Activated B cell treated with CpG ODN at 0.5 μM for 24 hours (primary cell): ENCODE measurements around the gene MRPL53. TPM values are rescaled to one million over a fixed set of nuclear protein-coding genes. Genes with fewer than 3 reads are reported as not detected.
A peak's percentile ranks its signal among the peaks of the same experiment; 100 is the strongest.

ENCODE experiments used
- ATAC-seq: fragments of 200-7000 bp; cut with Tn5 transposase; one replicate; pipeline ENCODE4 v1.10.0; 2021; ENCODE audit warnings: low read depth, mild to moderate bottlenecking, moderate library complexity
- CTCF ChIA-PET: fragments of 350-600 bp; sonication (Branson Sonifier 250); formaldehyde crosslinking; loops from one replicate; lab custom pipeline; 2021; ENCODE audit warnings: antibody characterized with exemption; lab: Charles Lee
- POLR2A ChIA-PET: fragments of 350-600 bp; sonication (Branson Sonifier 250); formaldehyde crosslinking; loops from one replicate; lab custom pipeline; 2021; ENCODE audit warnings: antibody characterized with exemption; lab: Charles Lee
- DNase-seq: peaks from one replicate; pipeline ENCODE4 v3.0.0; 2022
- H3K27ac Mint-ChIP-seq: one replicate; pipeline ENCODE4 v1.8.0; 2020; ENCODE audit warnings: mixed read lengths
- H3K27me3 Mint-ChIP-seq: one replicate; pipeline ENCODE4 v1.8.0; 2021; ENCODE audit warnings: mixed read lengths
- H3K36me3 Mint-ChIP-seq: one replicate; pipeline ENCODE4 v1.8.0; 2021; ENCODE audit warnings: low read depth, mixed read lengths
- H3K4me1 Mint-ChIP-seq: one replicate; pipeline ENCODE4 v1.8.0; 2021; ENCODE audit warnings: mixed read lengths
- H3K4me3 Mint-ChIP-seq: one replicate; pipeline ENCODE4 v1.8.0; 2020; ENCODE audit warnings: mild to moderate bottlenecking, mixed read lengths
- H3K9me3 Mint-ChIP-seq: one replicate; pipeline ENCODE4 v1.8.0; 2020; ENCODE audit warnings: mixed read lengths
- intact Hi-C: fragments of 100-400 bp; cut with micrococcal nuclease; formaldehyde crosslinking; loops from one replicate; pipeline ENCODE4 v1.15.1; 2024
- total RNA-seq: library from RNA; stranded (reverse); gene quantifications from 2 replicates; pipeline ENCODE4 v1.2.3, GENCODE V29; 2022
- TF ChIP-seq, protein P1 (sequence below): fragments of 200-600 bp; IDR thresholded peaks from one replicate; pipeline ENCODE4 v1.8.0; 2022; ENCODE audit warnings: antibody characterized with exemption, mild to moderate bottlenecking

Gene MRPL53
- total RNA-seq, 1 donor from 2014 or later, result 86.9 TPM

DNA sequence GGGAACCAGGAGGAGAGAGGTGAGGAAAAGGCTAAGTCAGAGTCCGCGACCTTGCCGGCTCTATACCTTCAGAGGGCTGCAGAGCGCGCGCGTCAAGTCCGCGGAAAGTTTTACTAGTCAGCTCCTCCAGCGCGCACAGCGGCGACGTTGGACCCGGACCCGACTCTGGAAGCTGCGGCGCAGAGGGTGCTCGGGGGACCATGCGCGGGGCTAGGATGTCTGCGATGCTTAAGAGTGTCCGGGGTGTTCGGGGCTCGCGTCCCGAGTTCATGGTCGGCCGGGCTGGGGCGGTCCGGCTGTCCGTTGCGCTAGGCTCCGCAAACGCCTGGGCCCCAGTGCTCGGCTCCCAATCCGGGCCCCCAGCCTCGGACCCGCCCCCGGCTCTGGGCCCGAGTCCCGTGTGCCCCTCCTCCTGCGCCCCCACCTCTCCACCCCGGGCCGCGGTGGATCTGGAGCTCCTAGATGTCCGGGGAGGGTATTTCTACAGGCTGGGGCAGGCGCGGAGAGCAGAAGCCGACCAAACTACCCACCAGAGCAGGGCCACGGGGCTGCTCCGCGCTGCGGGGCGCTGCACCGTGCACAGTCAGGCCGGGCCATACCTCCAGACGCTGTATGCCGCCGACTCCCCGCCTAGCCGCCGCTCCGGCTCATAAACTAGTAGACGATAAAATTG lies 26.9 kb upstream of the MRPL53 start, which contains the start of gene LBX2:
Gene LBX2, minus strand, starts transcription at position 337 of the 673 bp plus-strand sequence. Its CDS starts 66 bp downstream, at position 271.
- TF ChIP-seq, protein P1, sequence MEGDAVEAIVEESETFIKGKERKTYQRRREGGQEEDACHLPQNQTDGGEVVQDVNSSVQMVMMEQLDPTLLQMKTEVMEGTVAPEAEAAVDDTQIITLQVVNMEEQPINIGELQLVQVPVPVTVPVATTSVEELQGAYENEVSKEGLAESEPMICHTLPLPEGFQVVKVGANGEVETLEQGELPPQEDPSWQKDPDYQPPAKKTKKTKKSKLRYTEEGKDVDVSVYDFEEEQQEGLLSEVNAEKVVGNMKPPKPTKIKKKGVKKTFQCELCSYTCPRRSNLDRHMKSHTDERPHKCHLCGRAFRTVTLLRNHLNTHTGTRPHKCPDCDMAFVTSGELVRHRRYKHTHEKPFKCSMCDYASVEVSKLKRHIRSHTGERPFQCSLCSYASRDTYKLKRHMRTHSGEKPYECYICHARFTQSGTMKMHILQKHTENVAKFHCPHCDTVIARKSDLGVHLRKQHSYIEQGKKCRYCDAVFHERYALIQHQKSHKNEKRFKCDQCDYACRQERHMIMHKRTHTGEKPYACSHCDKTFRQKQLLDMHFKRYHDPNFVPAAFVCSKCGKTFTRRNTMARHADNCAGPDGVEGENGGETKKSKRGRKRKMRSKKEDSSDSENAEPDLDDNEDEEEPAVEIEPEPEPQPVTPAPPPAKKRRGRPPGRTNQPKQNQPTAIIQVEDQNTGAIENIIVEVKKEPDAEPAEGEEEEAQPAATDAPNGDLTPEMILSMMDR, result no peak
- ATAC-seq, result peak; percentile 16
- peak within 1 kb of the TSS; percentile 87 for H3K4me3 Mint-ChIP-seq
- DNase-seq, result no peak
- intact Hi-C loops, result loop anchor here (2.0 kb wide), 1 partner anchor 15 kb away; the partner anchor contains the start of gene TLX2
- peaks cover 48% of the 10 kb centered on the region for H3K4me1 Mint-ChIP-seq
- ChIA-PET POLR2A (interaction anchor here (0.7 to 2.5 kb wide), 9 partner anchors 10 to 294 kb away, joined by 3 to 11 read pairs (median 3); partner anchors contain the start of genes AUP1, HTRA2 and MRPL53), CTCF (interaction anchor here (0.9 to 1.5 kb wide), 2 partner anchors 17 to 32 kb away, joined by 3 to 5 read pairs; partner anchors contain the start of genes CCDC142 and TTC31)
- peak within 1 kb of the TSS; percentile 62 for H3K27ac Mint-ChIP-seq
- peaks cover 8% of the 10 kb centered on the region for H3K36me3 Mint-ChIP-seq
- no peaks in the 10 kb centered on the region for H3K9me3 Mint-ChIP-seq
- H3K27me3 Mint-ChIP-seq, result peaks cover 32% of the 10 kb centered on the region

DNA sequence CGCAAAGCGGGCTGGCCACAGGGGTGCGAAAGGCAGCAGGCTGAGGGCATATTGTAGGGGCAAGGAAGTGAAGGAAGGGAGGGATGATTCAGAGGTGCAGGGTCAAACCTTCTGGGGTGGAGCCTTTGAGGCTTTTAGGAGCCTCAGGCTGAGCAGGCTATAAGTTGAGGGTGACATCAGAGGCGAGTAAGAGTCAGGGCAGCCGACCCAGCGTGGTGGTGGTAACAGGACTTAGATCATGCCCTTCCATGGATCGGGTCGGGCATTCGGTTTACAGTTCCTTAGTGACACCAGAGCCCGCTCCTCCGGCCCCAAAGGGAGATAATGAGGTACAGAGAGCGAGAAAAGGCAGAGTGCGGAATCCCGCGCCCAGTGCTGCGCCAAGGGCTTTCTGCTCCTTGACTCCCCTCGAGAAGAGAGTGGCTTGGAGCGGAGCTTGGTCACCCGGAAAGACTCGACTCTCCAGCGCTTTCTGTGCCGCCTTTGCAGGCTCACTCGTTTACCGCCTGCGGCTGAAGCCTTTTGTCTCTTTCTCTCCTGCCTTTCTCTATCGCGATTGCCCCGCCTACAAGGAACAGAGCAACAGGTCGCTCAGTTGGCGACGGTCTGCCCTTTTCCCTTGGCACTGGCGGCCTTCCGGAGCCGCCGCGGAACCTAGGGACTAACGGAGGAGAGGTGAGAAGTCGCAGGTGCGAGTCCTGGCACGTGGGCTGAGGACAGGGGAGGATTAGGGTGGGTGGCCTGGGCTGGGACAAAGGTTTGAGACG lies 26.2 kb upstream of the MRPL53 start:
- ATAC-seq (peak; percentile 14), DNase-seq (no peak)
- peaks cover 14% of the 10 kb centered on the region for H3K36me3 Mint-ChIP-seq
- peaks cover 30% of the 10 kb centered on the region for H3K27me3 Mint-ChIP-seq
- CTCF ChIA-PET, result interaction anchor here (1.4 kb wide), 1 partner anchor 91 kb away, joined by 3 read pairs; no protein-coding TSS in a partner anchor
- POLR2A ChIA-PET, result interaction anchor here (0.7 to 2.5 kb wide), 11 partner anchors 8 to 293 kb away, joined by 3 to 11 read pairs (median 4); partner anchors contain the start of genes AUP1, CCDC142, HTRA2 and PCGF1
- intact Hi-C loops, result loop anchor here (2.0 kb wide), 1 partner anchor 16 kb away; the partner anchor contains the start of gene TLX2
- peak overlapping the region; percentile 87 for H3K4me3 Mint-ChIP-seq
- H3K9me3 Mint-ChIP-seq, result no peaks in the 10 kb centered on the region
- TF ChIP-seq, protein P1, result no peak
- peaks cover 42% of the 10 kb centered on the region for H3K4me1 Mint-ChIP-seq
- H3K27ac Mint-ChIP-seq, result peak overlapping the region; percentile 62

DNA sequence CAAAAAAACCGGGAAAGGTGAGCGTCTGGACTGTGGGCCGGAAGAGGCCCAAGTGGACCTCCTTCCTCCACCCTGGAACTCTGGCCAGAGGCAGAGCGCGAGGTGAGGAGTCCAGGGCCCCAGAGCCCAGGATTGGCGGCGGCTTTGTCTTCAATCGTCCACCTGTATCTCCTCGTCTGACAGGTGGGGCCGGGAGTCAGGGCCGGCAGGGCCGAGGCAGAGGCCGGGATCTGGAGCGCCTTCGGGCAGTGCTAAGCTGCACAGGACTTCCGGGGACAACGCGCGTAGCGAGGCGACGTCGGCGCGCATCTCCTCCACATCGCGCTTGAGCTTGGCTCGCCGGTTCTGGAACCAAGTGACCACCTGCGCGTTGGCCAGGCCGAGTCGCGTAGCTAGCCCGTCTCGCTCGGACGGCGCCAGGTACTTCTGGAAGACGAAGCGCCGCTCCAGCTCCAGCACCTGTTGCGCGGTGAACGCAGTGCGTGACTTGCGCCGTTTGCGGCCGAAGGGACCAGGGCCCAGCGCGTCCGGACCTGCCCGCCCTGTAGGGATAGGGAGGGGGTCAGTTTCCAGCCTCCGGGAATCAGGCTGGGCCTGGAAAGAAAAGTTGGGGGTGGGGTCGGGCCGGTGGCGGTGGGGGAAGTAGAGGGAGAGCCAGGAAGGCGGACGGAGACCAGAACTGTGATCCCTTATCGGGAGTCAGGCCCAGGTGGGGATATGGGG lies 25.5 kb upstream of the MRPL53 start:
- H3K9me3 Mint-ChIP-seq, result no peaks in the 10 kb centered on the region
- H3K4me1 Mint-ChIP-seq, result peaks cover 35% of the 10 kb centered on the region
- peak overlapping the region; percentile 62 for H3K27ac Mint-ChIP-seq
- ChIA-PET CTCF (interaction anchor here (1.4 kb wide), 1 partner anchor 91 kb away, joined by 3 read pairs; no protein-coding TSS in a partner anchor), POLR2A (interaction anchor here (0.8 to 2.4 kb wide), 6 partner anchors 9 to 84 kb away, joined by 3 to 11 read pairs (median 6); partner anchors contain the start of genes AUP1, CCDC142, HTRA2 and PCGF1)
- H3K36me3 Mint-ChIP-seq, result peaks cover 19% of the 10 kb centered on the region
- TF ChIP-seq, protein P1, result no peak
- ATAC-seq (peak; percentile 51), DNase-seq (no peak)
- H3K4me3 Mint-ChIP-seq, result peak overlapping the region; percentile 87
- H3K27me3 Mint-ChIP-seq, result peaks cover 30% of the 10 kb centered on the region
- intact Hi-C loops, result loop anchor here (2.0 kb wide), 1 partner anchor 17 kb away; the partner anchor contains the start of gene TLX2

DNA sequence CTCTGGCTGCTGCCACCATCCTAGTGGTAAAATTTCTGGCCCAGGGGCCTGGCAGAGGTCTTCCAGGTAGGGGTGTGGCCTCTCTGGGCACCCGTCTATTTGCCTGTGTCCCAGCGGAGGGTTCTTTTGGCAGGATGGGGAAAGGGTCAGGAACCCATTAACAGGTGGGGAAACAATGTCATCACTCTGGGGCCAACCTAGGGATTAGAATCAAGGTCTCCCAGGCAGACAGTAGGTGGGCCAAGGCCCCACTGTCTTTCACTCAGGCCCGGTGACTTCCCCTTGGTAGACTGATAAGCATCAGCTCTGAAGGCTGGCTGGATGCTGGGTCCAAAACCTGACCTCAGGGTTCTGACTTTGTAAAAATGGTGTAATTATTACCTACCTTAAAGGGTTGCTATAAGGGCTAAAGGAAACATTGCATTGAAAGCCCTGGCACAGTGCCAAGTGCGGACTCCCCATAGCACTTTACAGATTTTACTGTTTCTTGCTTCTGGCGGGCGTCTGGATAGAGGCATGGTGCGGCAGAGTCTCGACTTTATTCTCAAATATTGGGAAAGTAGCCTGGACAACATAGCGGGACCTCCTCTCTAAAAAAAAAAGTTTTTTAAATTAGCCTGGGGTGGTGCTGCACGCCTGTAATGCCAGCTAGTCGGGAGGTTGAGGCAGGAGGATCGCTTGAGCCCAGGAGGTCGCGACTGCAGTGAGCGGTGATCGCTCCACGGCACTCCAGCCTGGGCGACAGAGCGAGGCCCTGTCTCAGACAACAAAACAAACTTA lies 24.7 kb upstream of the MRPL53 start:
- Mint-ChIP-seq H3K4me3 (peak overlapping the region; percentile 87), H3K27me3 (peaks cover 25% of the 10 kb centered on the region), H3K27ac (no peak overlapping the region), H3K36me3 (peaks cover 26% of the 10 kb centered on the region), H3K4me1 (peaks cover 27% of the 10 kb centered on the region), H3K9me3 (no peaks in the 10 kb centered on the region)
- POLR2A ChIA-PET, result interaction anchor here (0.6 to 2.4 kb wide), 7 partner anchors 10 to 1398 kb away, joined by 3 to 11 read pairs (median 7); partner anchors contain the start of genes AUP1, CCDC142, HTRA2 and PCGF1
- CTCF ChIA-PET, result interaction anchor here (1.4 kb wide), 1 partner anchor 92 kb away, joined by 3 read pairs; no protein-coding TSS in a partner anchor
- no peak for DNase-seq
- ATAC-seq, result no peak
- intact Hi-C loops, result no loop called here
- TF ChIP-seq, protein P1, result no peak
